Lung (tissue), 12 donors: ENCODE data around the gene PCDHGA6. TPM values are rescaled to one million over a fixed set of nuclear protein-coding genes. Genes with fewer than 3 reads are reported as not detected.

Source experiments
- ATAC-seq: fragments of 200-7000 bp; cut with Tn5 transposase; one replicate; pipeline ENCODE4 v1.9.1; 2020; ENCODE audit warnings: moderate number of reproducible peaks; ENCODE audit not compliant: insufficient read depth, low FRiP score
- DNase-seq, 3 donors: peaks; one replicate each; pipeline ENCODE4 v3.0.0-alpha.2; 2013 to 2017
- H3K27ac ChIP-seq, 2 donors: one replicate each; pipeline ENCODE4 v1.5.1; 2013; ENCODE audit warnings: mild to moderate bottlenecking in 2 of 2, moderate library complexity in 2 of 2, control low read depth in 1 of 2, inconsistent platforms in 1 of 2, low read depth in 1 of 2, low read length in 1 of 2
- H3K27me3 ChIP-seq, 3 donors: one replicate each; pipeline ENCODE4 v1.5.1; 2013; ENCODE audit warnings: low read length in 2 of 3; ENCODE audit not compliant: control insufficient read depth in 3 of 3, insufficient read depth in 3 of 3
- H3K36me3 ChIP-seq, 4 donors: one replicate each; pipeline ENCODE4 v1.5.1; 2013; ENCODE audit warnings: low read length in 4 of 4, mild to moderate bottlenecking in 1 of 4, moderate library complexity in 1 of 4; ENCODE audit not compliant: control insufficient read depth in 4 of 4, insufficient read depth in 4 of 4
- H3K4me1 ChIP-seq, 5 donors: one replicate each; pipeline ENCODE4 v1.5.1; 2013; ENCODE audit warnings: low read length in 5 of 5, mild to moderate bottlenecking in 2 of 5, moderate library complexity in 1 of 5; ENCODE audit not compliant: control insufficient read depth in 5 of 5, insufficient read depth in 5 of 5
- H3K4me3 ChIP-seq: one replicate; pipeline ENCODE4 v1.5.1; 2013; ENCODE audit warnings: mild to moderate bottlenecking, control low read depth, moderate library complexity
- H3K9ac ChIP-seq, 2 donors: one replicate each; pipeline ENCODE4 v1.5.1; 2013; ENCODE audit warnings: low read length in 2 of 2, control low read depth in 1 of 2; ENCODE audit not compliant: insufficient read depth in 1 of 2
- H3K9me3 ChIP-seq, 4 donors: one replicate each; pipeline ENCODE4 v1.5.1; 2013; ENCODE audit warnings: low read length in 3 of 4, mild to moderate bottlenecking in 1 of 4, moderate library complexity in 1 of 4; ENCODE audit not compliant: control insufficient read depth in 4 of 4, insufficient read depth in 3 of 4
- CTCF ChIP-seq: IDR thresholded peaks from 2 replicates; pipeline ENCODE4 v1.5.1; 2012; ENCODE audit warnings: mild to moderate bottlenecking; ENCODE audit errors: control extremely low read depth, extremely low read depth
- WGBS, 2 donors: extraction: QIAGEN DNeasy Blood & Tissue Kit; methylation state at CpG; one replicate each; pipeline ENCODE4 v1.1.7; 2013; 5-methylcytosine and 5-hydroxymethylcytosine counted together
- polyA plus RNA-seq, 2 donors: library from polyadenylated mRNA; stranded (reverse); fragments of 200-250 nt; gene quantifications; one replicate each; pipeline ENCODE4 v1.2.1, GENCODE V29; 2013
- total RNA-seq, 2 donors: library from RNA; depleted of rRNA in 1 of 2; stranded (reverse); fragments of >200 nt in 1 of 2; gene quantifications; one replicate each; pipeline ENCODE4 v1.2.1, GENCODE V29; 2014 to 2021
- donor health status: control.
- donor health status: control.
- donor health status: Bipolar disorder and iron deficiency.
- donor health status: healthy.
- donor health status: DM: yes; HTN: yes; CAD: no.

The PCDHGA6 gene
- total and polyA plus RNA-seq, 4 donors, result 0.59 to 8.5 (median 2.9) TPM

- ATAC-seq (no peak), DNase-seq (no peak)
- peaks cover 0 to 3% (median 0%) of the 10 kb centered on the region in 5 donors for H3K4me1 ChIP-seq
- no peak overlapping the region for H3K4me3 ChIP-seq
- peaks cover 3 to 40% (median 24%) of the 10 kb centered on the region in 4 donors for H3K9me3 ChIP-seq
- H3K36me3 ChIP-seq, result peaks cover 0 to 3% (median 0%) of the 10 kb centered on the region in 4 donors
- WGBS, 2 donors, result 24 to 25% methylated on average over 61 of the region's 61 CpGs
- H3K27me3 ChIP-seq, result no peaks in the 10 kb centered on the region
- H3K9ac ChIP-seq, result no peak overlapping the region
- H3K27ac ChIP-seq, result no peak overlapping the region
- TF ChIP-seq CTCF, result no peak
These were observed 26.0 kb downstream of the PCDHGA6 start for GRCh38 chr5:141399555-141400258.

GRCh38 chr5:141402553-141403243, 29.0 kb downstream of the PCDHGA6 start, which contains the start of gene PCDHGA9:
TSS of gene PCDHGA9 (plus strand) at chr5:141402778. CDS start at chr5:141402953, 175 bp downstream.
- peak within 1 kb of the TSS; percentile 3 for H3K4me3 ChIP-seq
- whole genome bisulfite sequencing, 2 donors, result 17 to 19% methylated on average over 27 of the region's 27 CpGs
- peaks cover 0 to 5% (median 0%) of the 10 kb centered on the region in 4 donors for H3K36me3 ChIP-seq
- peak within 1 kb of the TSS in 1 of 2 donors; percentile 1 for H3K9ac ChIP-seq
- H3K27ac ChIP-seq, result no peak within 1 kb of the TSS
- DNase-seq (peak; percentile 37 to 45 (median 43)), ATAC-seq (no peak)
- H3K4me1 ChIP-seq, result peaks cover 0 to 4% (median 0%) of the 10 kb centered on the region in 5 donors
- peaks cover 3 to 47% (median 24%) of the 10 kb centered on the region in 4 donors for H3K9me3 ChIP-seq
- no peaks in the 10 kb centered on the region for H3K27me3 ChIP-seq
- no peak for TF ChIP-seq CTCF

GRCh38 chr5:141403387-141403786, 29.7 kb downstream of the PCDHGA6 start:
- Histone ChIP-seq H3K36me3 (peaks cover 0 to 5% (median 0%) of the 10 kb centered on the region in 4 donors), H3K27me3 (no peaks in the 10 kb centered on the region), H3K4me1 (peaks cover 0 to 4% (median 0%) of the 10 kb centered on the region in 5 donors), H3K27ac (no peak overlapping the region), H3K4me3 (no peak overlapping the region), H3K9me3 (peaks cover 3 to 51% (median 24%) of the 10 kb centered on the region in 4 donors), H3K9ac (no peak overlapping the region)
- WGBS, 2 donors, result 29 to 30% methylated on average over 20 to 22 of the region's 22 CpGs
- ATAC-seq (no peak), DNase-seq (no peak)
- TF ChIP-seq CTCF, result no peak
